HG03342 (cell line): ENCODE measurements around the gene BHLHE41.

Experiments
- ATAC-seq: cut with Tn5 transposase; IDR thresholded peaks from one replicate; pipeline ENCODE4 v1.9.1; 2021; ENCODE audit warnings: mild to moderate bottlenecking, moderate library complexity; ENCODE audit not compliant: unreplicated experiment

The BHLHE41 gene

DNA sequence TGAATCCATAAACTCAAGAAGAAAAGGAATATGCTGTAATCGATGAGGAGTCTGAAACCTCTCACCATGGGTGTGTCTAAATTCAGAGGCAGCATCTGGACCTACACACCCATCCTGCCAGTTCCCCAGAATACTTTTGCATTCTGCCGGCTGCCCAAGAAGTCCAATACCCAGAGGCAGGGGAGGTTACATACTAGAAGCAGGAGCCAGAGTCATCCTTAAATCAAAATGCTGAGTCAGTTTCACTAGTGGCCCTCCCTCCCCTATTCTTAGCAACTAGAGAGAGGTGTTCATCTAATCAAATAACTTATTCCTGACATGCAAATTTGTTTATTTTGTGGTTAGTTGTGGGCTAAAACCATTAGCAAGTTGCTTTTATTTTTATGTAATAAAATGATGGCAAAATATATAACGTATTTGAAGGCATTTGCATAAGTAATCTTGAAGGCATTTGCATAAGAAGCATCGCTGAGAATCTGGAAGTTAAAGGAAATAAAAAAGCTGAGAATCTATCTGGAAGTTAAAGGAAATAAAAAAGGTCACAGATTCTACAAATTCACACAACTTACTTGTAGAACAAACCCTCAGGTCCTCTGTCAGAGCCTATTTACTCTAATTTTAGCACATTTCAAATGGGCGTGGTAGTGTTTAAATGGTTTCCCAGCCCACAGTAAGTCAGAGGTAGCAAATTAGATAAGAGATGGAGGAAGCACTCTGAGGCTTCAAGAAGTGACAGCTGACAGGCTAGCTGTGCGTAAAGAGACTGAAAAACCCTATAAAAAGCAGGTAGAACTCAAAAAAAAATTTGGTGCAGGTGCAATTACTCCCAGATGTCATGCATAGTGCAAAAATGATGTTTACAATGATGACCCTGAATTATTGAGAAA lies 7.8 kb downstream of the BHLHE41 start:
- no peak for ATAC-seq

DNA sequence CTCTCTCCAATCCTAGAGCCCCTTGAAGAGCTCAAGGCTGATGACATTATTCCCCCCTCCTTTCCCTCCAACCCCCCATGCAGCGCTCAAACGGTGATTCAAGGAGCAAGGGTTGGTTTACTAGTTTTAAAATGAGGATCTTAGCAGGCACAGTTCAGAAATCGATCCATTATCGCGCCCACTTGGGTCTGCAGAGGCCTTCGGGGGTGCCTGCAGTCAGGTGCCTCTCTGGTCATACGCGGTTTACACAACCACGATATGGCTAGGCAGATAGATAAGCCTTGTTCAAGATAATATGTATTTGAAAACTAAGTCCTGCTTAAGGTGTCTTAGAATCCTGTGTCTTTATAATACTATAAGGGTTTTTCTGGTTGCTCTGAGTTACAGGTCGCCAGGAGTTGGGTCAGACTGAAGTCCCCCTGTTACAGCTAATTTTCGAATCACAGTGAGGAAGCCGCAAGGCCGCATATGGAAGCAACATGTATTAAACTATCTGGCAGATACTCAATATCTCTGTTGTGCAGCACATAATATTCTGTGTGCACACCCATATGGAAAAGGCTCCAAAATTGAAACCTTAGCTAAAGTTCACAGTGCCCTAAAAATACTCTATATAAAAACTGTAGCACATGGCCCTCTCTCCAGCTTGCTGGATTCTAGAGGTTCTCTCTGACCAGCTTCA lies 10.0 kb downstream of the BHLHE41 start:
- ATAC-seq, result no peak

DNA sequence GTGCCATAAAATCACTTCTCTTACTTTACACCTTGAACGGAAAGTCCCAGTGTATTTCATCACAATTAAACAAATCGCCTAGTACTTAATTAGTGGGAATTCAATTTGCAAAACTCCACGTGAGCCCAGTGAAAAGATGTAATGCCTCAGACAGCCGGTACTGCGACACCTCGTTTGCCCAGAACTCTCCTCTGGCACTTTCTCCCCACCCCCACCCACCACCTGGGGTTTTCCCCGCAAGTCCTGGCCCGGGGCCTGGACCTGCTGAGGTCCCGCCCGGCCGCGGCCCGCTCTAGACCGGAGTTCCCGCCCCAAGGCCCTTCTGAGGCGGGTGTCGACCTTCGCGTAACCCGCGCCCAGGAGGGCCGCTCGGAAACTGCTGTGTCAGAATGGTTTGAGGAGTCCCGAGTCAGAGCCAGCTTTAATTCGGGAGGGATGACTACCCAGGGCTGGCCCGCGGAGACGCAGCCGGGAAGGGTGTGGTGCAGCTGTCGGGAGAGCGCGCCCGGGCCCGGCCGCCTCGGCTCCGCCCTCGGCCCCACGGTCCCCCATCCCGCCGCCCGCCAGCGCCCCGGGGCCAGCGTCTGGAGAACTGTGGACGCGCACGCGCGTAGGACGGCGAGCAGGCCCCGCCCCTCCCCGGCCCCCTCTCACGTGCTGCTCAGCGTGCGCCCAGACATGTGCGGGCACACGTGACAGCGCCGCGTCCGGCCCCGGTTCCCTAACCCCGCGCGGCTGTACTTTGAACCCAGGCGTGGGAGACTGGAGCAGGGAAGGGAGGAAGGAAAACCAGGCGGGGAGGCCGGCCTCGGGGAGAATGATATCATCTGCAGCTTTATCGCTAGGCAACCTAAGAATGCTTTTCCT lies 10.8 kb downstream of the BHLHE41 start:
- peak; percentile 59 for ATAC-seq

GRCh38 chr12:26113181-26113654 lies 11.6 kb downstream of the BHLHE41 start:
- ATAC-seq, result no peak

- no peak for ATAC-seq
Observed at GRCh38 chr12:26112703-26113147, 12.1 kb downstream of the BHLHE41 start.

DNA sequence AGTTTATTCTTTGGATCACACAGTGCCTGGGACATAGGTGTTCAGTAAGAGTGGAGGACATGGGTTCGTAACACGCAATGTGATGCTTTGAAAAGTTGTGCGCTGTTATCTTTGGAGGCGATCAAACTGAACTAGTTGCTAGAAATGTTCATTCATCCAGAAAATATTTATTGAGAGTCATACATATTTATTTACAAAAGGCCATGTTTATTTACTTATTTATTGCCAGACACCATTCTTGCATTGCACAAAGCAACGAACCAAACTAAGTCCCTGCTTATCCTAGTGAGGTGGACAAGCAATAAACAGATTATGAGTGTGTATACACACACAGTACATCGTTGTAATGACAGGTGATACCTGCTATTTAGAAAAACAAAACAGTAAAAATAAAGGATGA lies 12.6 kb downstream of the BHLHE41 start:
- no peak for ATAC-seq

- no peak for ATAC-seq
Observed at GRCh38 chr12:26109343-26109881, 15.4 kb downstream of the BHLHE41 start.

DNA sequence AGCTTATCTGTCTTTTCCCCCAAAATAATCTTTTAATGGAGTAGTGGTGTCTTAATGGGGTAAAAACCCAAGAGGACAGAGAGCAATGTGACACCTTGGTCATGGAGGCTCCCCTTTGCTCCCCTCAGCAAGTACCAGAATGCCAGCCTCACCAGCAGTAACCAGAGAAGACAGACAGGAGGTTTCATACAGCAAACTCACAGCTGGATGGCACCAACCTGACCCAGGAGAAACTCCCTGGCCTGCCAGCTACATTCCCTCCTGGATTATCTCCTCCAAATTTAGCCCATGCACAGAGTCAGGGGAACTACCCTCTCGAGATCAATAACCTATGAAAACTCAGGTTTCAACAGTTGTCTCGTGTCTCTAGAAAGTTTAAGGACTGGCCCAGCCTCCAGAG lies 15.9 kb downstream of the BHLHE41 start:
- no peak for ATAC-seq

GRCh38 chr12:26106347-26106746 lies 18.5 kb downstream of the BHLHE41 start:
- no peak for ATAC-seq

DNA sequence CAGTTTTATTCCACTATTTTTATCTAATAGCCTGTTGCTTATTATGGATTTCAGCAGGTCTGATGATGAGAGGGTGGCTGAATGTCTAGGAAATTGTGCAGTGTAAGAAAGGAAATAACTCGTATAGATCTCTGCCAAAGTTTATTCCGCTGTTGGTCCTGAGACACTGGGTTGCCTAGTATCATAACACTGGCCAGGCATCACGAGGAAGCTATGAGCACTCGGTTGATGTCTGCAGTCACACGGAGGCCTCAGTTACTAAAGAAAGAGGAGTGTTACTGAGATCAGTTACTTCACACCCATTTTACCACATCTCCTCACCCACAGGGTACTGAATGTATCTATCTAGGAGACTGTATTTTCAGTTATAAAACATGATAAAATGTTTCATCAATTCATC lies 21.9 kb downstream of the BHLHE41 start:
- no peak for ATAC-seq

GRCh38 chr12:26101763-26102162 lies 23.1 kb downstream of the BHLHE41 start:
- no peak for ATAC-seq

GRCh38 chr12:26101350-26101734 lies 23.5 kb downstream of the BHLHE41 start:
- ATAC-seq, result no peak

- ATAC-seq, result no peak
Observed at GRCh38 chr12:26100666-26101349, 24.0 kb downstream of the BHLHE41 start.

GRCh38 chr12:26097046-26097878 lies 27.6 kb downstream of the BHLHE41 start:
- peak; percentile 72 for ATAC-seq

- ATAC-seq, result no peak
Observed at GRCh38 chr12:26096036-26096435, 28.8 kb downstream of the BHLHE41 start.

DNA sequence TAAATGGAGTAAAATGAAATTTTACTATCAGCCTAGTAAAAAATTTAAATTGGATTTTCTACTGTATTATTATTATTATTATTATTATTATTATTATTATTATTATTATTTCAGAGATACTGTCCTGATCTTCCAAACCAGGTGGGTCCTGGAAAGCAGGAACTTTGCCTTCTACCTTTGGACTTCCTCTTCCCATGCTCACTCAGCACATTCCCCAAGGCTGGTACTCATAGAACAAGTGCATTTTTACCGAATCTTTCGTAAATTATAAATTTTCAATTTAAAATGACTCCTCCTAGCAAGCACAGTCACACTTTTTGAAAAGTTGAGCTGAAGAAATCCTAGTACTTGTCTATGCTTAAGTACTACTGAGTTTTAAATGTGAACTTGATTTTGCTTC lies 29.7 kb downstream of the BHLHE41 start:
- ATAC-seq, result no peak

DNA sequence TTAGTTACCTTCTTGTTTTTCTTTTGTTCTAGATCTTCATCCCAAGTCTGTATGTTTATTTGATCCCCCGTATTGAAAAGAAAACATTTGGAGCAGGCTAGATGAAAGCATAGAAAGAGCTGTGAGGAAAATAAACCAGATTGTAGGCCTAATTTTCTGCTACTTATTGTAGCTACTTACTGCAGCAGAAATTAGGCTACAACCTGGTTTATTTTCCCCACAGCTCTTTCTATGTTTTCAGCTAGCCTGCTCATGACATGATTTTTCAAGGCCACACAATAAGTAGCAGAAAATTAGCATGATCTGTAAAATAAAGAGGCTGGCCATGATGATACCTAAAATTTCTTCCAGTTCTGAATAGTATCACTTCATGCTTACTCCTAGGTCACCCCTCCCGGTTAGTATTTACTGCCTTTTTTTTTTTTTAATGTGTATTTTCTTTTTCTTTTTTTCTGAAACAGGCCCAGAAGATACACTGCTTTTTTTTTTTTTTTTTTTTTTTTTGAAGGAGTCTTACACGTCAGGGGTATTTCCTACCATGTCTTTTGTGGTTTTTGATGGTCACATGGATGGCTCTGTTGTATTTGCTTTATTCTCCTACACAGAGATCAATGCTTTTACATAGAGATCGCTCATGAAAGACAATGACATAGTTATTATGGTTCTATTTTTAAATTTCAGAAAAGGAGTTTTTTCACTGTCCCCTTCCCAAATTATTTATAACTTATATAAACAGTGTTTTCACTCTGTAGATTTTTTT lies 32.3 kb downstream of the BHLHE41 start:
- no peak for ATAC-seq

DNA sequence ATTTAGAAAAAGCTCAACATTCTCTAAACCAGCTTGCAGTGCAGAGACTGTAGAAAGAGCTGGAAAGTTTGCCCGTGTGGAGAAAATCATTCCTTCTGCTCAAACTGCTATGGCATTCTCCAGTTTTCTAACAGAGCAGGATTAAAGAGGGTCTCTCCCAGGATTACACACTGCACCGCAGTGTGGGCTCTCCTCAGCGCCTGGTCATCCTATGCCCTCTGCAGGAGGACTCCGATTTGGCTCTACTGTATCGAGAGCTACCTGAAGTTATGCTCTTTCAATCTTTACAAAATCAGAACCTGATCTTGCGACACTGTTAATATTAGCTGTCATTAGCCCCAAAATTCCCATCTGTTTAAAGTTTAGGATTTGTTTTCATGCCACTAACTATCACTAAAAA lies 33.0 kb downstream of the BHLHE41 start:
- ATAC-seq, result no peak
